NCI-H146 treated with DMSO at 0.1 percent for 48 hours (cell line): Measurements from ENCODE around the gene NFS1.
"Not testable (repeated sequence)": the region's sequence is repeated elsewhere in the genome, so short reads cannot be mapped to it uniquely, and the experiment has no call there.

Source experiments
- DNase-seq: peaks from one replicate; lab custom pipeline; 2025; ENCODE audit not compliant: unreplicated experiment; lab: John Stamatoyannopoulos, UW

NFS1 gene

GRCh38 chr20:35710039-35710438, 10.9 kb upstream of the NFS1 start:
- DNase-seq = no peak

GRCh38 chr20:35709259-35709658, 10.1 kb upstream of the NFS1 start:
- DNase-seq = no peak

- no peak for DNase-seq
Measured at GRCh38 chr20:35708502-35708901, 9.3 kb upstream of the NFS1 start.

GRCh38 chr20:35706591-35707529, 7.7 kb upstream of the NFS1 start:
- DNase-seq = not testable (repeated sequence)

- DNase-seq = not testable (repeated sequence)
Measured at GRCh38 chr20:35705894-35706293, 6.7 kb upstream of the NFS1 start.

GRCh38 chr20:35704514-35705261, 5.5 kb upstream of the NFS1 start:
- DNase-seq = no peak

- no peak for DNase-seq
Measured at GRCh38 chr20:35702824-35703695, 3.9 kb upstream of the NFS1 start.

GRCh38 chr20:35702051-35702823, 3.1 kb upstream of the NFS1 start:
- no peak for DNase-seq

GRCh38 chr20:35700625-35701148, 1.5 kb upstream of the NFS1 start:
- no peak for DNase-seq

- no peak for DNase-seq
Measured at GRCh38 chr20:35699957-35700624, 939 bp upstream of the NFS1 start.

GRCh38 chr20:35698298-35699126, 640 bp downstream of the NFS1 start:
- DNase-seq = no peak

GRCh38 chr20:35697696-35698297, 1.4 kb downstream of the NFS1 start:
- DNase-seq = no peak

GRCh38 chr20:35695978-35696377, 3.2 kb downstream of the NFS1 start:
- DNase-seq = no peak

- no peak for DNase-seq
Measured at GRCh38 chr20:35695245-35695749, 3.9 kb downstream of the NFS1 start.

GRCh38 chr20:35690265-35690664, 8.9 kb downstream of the NFS1 start:
- no peak for DNase-seq

GRCh38 chr20:35686872-35687271, 12.3 kb downstream of the NFS1 start:
- not testable (repeated sequence) for DNase-seq

- DNase-seq = not testable (repeated sequence)
Measured at GRCh38 chr20:35685368-35685767, 13.8 kb downstream of the NFS1 start.

GRCh38 chr20:35681960-35682359, 17.2 kb downstream of the NFS1 start:
- DNase-seq = no peak
